WTC11 (cell line): ENCODE results near the gene NKAIN4. TPM values are rescaled to one million over a fixed set of nuclear protein-coding genes. Genes with fewer than 3 reads are reported as not detected.

ENCODE experiments used
- ATAC-seq: fragments of 200-7000 bp; cut with Tn5 transposase; 2 replicates; pipeline ENCODE4 v1.10.0; 2021; ENCODE audit warnings: mild to moderate bottlenecking, moderate library complexity
- CTCF ChIA-PET: fragments of 300-600 bp; sonication (Branson Sonifier 250); formaldehyde crosslinking; loops from one replicate; lab custom pipeline; 2021; ENCODE audit warnings: antibody characterized with exemption; lab: Charles Lee
- POLR2A ChIA-PET: fragments of 350-600 bp; sonication (Branson Sonifier 250); formaldehyde crosslinking; loops from one replicate; lab custom pipeline; 2021; ENCODE audit warnings: antibody characterized with exemption; lab: Charles Lee
- DNase-seq: peaks from one replicate; pipeline ENCODE4 v3.0.0; 2021; ENCODE audit warnings: low spot score
- H3K27ac Mint-ChIP-seq: 2 replicates; pipeline ENCODE4 v1.8.0; 2021; ENCODE audit warnings: mixed read lengths
- H3K27me3 Mint-ChIP-seq: 2 replicates; pipeline ENCODE4 v1.8.0; 2021; ENCODE audit warnings: low read depth, mild to moderate bottlenecking, moderate library complexity, mixed read lengths
- H3K36me3 Mint-ChIP-seq: 2 replicates; pipeline ENCODE4 v1.8.0; 2021; ENCODE audit warnings: mixed read lengths
- H3K4me1 Mint-ChIP-seq: 2 replicates; pipeline ENCODE4 v1.8.0; 2022; ENCODE audit warnings: mixed read lengths
- H3K4me3 Mint-ChIP-seq: 2 replicates; pipeline ENCODE4 v1.8.0; 2021; ENCODE audit warnings: mild to moderate bottlenecking, moderate library complexity, mixed read lengths
- H3K9me3 Mint-ChIP-seq: 2 replicates; pipeline ENCODE4 v1.8.0; 2021; ENCODE audit warnings: mixed read lengths
- ETV6 ChIP-seq: sonication (generic); formaldehyde crosslinking; IDR thresholded peaks from 2 replicates; pipeline ENCODE4 v1.8.1; 2022; ENCODE audit warnings: mild to moderate bottlenecking, missing genetic modification reagents
- FOXJ3 ChIP-seq: sonication (generic); formaldehyde crosslinking; IDR thresholded peaks from 2 replicates; pipeline ENCODE4 v1.9.0; 2021; ENCODE audit warnings: missing genetic modification reagents, mild to moderate bottlenecking, borderline replicate concordance
- GABPB1 ChIP-seq: sonication (generic); formaldehyde crosslinking; IDR thresholded peaks from 2 replicates; pipeline ENCODE4 v1.8.1; 2023; ENCODE audit warnings: mild to moderate bottlenecking, missing genetic modification reagents
- NFE2L1 ChIP-seq: sonication (generic); formaldehyde crosslinking; IDR thresholded peaks from 2 replicates; pipeline ENCODE4 v1.8.1; 2023; ENCODE audit warnings: missing genetic modification reagents
- NFYB ChIP-seq: sonication (generic); formaldehyde crosslinking; conservative IDR thresholded peaks from 2 replicates; pipeline ENCODE4 v1.8.0; 2022; ENCODE audit warnings: low read depth, missing genetic modification reagents
- NR3C1 ChIP-seq: sonication (generic); formaldehyde crosslinking; conservative IDR thresholded peaks from 2 replicates; pipeline ENCODE4 v1.8.1; 2023; ENCODE audit warnings: low read depth, mild to moderate bottlenecking, missing genetic modification reagents
- RELA ChIP-seq: sonication (generic); formaldehyde crosslinking; IDR thresholded peaks from 2 replicates; pipeline ENCODE4 v1.8.1; 2022; ENCODE audit warnings: missing genetic modification reagents, mild to moderate bottlenecking, borderline replicate concordance
- SMAD3 ChIP-seq: sonication (generic); formaldehyde crosslinking; IDR thresholded peaks from 2 replicates; pipeline ENCODE4 v1.8.0; 2022; ENCODE audit warnings: missing genetic modification reagents, mild to moderate bottlenecking, borderline replicate concordance
- SOX15 ChIP-seq: fragments of 250-450 bp; sonication (Bioruptor Pico); IDR thresholded peaks from 2 replicates; pipeline ENCODE4 v1.9.0; 2021; ENCODE audit warnings: mild to moderate bottlenecking
- ZNF219 ChIP-seq: sonication (generic); formaldehyde crosslinking; IDR thresholded peaks from 2 replicates; pipeline ENCODE4 v1.8.0; 2023; ENCODE audit warnings: missing genetic modification reagents, mild to moderate bottlenecking, borderline replicate concordance
- ZNF416 ChIP-seq: fragments of 250-450 bp; sonication (Bioruptor Pico); IDR thresholded peaks from 2 replicates; pipeline ENCODE4 v1.9.0; 2021; ENCODE audit warnings: mild to moderate bottlenecking, inconsistent platforms
- total RNA-seq: library from RNA; stranded (reverse); gene quantifications from 3 replicates; pipeline ENCODE4 v1.2.3, GENCODE V29; 2021
- TF ChIP-seq, protein P1 (sequence below): sonication (generic); formaldehyde crosslinking; IDR thresholded peaks from 2 replicates; pipeline ENCODE4 v1.8.1; 2022; ENCODE audit warnings: mild to moderate bottlenecking, moderate library complexity, missing genetic modification reagents
- TF ChIP-seq, protein P2 (sequence below): fragments of 250-450 bp; sonication (Bioruptor Pico); IDR thresholded peaks from 2 replicates; pipeline ENCODE4 v1.9.0; 2021; ENCODE audit warnings: mild to moderate bottlenecking
- TF ChIP-seq, protein P3 (sequence below): sonication (generic); formaldehyde crosslinking; IDR thresholded peaks from 2 replicates; pipeline ENCODE4 v1.8.0; 2022; ENCODE audit warnings: mild to moderate bottlenecking, missing genetic modification reagents
- TF ChIP-seq, protein P4 (sequence below): sonication (generic); formaldehyde crosslinking; IDR thresholded peaks from 2 replicates; pipeline ENCODE4 v1.8.1; 2023; ENCODE audit warnings: mild to moderate bottlenecking, missing genetic modification reagents, borderline replicate concordance
- TF ChIP-seq, protein P5 (sequence below): sonication (generic); formaldehyde crosslinking; IDR thresholded peaks from 2 replicates; pipeline ENCODE4 v1.8.1; 2022; ENCODE audit warnings: mild to moderate bottlenecking, missing genetic modification reagents, moderate library complexity, borderline replicate concordance
- TF ChIP-seq, protein P6 (sequence below): sonication (generic); formaldehyde crosslinking; IDR thresholded peaks from 2 replicates; pipeline ENCODE4 v1.8.1; 2022; ENCODE audit warnings: low read depth, mild to moderate bottlenecking, moderate library complexity, missing genetic modification reagents, borderline replicate concordance
- TF ChIP-seq, protein P7 (sequence below): fragments of 250-450 bp; sonication (Bioruptor Pico); IDR thresholded peaks from 2 replicates; pipeline ENCODE4 v1.8.0; 2021; ENCODE audit warnings: mild to moderate bottlenecking

NKAIN4 gene
- total RNA-seq, 1 experiment from 2014 or later = 7.2 TPM

DNA sequence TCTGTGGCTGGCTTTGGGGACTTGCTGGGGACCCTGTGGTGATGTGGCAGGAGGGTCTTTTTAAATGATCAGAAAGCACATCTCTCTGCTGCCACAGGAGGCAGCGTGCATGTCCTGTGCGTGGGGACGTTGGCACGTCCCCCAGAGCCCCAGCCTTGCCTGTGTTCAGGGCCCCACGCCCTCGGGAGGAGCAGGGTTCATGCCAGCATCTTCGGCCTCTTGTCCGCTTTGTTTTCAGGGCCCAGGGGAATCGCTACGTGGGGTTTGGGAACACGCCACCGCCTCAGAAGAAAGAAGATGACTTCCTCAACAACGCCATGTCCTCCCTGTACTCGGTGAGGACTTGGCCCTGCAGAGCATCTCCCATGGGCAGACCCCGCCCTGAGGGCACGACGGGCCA, 24.4 kb upstream of the NKAIN4 start:
- ATAC-seq (no peak), DNase-seq (no peak)
- TF ChIP-seq ZNF416 (CRISPR knock-in tag) = no peak
- TF ChIP-seq, protein P1, sequence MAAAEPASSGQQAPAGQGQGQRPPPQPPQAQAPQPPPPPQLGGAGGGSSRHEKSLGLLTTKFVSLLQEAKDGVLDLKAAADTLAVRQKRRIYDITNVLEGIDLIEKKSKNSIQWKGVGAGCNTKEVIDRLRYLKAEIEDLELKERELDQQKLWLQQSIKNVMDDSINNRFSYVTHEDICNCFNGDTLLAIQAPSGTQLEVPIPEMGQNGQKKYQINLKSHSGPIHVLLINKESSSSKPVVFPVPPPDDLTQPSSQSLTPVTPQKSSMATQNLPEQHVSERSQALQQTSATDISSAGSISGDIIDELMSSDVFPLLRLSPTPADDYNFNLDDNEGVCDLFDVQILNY (CRISPR knock-in tag) = no peak
- TF ChIP-seq, protein P2, sequence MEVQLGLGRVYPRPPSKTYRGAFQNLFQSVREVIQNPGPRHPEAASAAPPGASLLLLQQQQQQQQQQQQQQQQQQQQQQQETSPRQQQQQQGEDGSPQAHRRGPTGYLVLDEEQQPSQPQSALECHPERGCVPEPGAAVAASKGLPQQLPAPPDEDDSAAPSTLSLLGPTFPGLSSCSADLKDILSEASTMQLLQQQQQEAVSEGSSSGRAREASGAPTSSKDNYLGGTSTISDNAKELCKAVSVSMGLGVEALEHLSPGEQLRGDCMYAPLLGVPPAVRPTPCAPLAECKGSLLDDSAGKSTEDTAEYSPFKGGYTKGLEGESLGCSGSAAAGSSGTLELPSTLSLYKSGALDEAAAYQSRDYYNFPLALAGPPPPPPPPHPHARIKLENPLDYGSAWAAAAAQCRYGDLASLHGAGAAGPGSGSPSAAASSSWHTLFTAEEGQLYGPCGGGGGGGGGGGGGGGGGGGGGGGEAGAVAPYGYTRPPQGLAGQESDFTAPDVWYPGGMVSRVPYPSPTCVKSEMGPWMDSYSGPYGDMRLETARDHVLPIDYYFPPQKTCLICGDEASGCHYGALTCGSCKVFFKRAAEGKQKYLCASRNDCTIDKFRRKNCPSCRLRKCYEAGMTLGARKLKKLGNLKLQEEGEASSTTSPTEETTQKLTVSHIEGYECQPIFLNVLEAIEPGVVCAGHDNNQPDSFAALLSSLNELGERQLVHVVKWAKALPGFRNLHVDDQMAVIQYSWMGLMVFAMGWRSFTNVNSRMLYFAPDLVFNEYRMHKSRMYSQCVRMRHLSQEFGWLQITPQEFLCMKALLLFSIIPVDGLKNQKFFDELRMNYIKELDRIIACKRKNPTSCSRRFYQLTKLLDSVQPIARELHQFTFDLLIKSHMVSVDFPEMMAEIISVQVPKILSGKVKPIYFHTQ (CRISPR knock-in tag) = no peak
- TF ChIP-seq GABPB1 (CRISPR knock-in tag) = no peak
- peaks cover 7% of the 10 kb centered on the region for H3K4me1 Mint-ChIP-seq
- CTCF ChIA-PET = no interaction called here
- no peak overlapping the region for H3K4me3 Mint-ChIP-seq
- no peaks in the 10 kb centered on the region for H3K27me3 Mint-ChIP-seq
- POLR2A ChIA-PET = no interaction called here
- no peaks in the 10 kb centered on the region for H3K9me3 Mint-ChIP-seq
- H3K36me3 Mint-ChIP-seq = peaks cover 25% of the 10 kb centered on the region
- no peak overlapping the region for H3K27ac Mint-ChIP-seq

DNA sequence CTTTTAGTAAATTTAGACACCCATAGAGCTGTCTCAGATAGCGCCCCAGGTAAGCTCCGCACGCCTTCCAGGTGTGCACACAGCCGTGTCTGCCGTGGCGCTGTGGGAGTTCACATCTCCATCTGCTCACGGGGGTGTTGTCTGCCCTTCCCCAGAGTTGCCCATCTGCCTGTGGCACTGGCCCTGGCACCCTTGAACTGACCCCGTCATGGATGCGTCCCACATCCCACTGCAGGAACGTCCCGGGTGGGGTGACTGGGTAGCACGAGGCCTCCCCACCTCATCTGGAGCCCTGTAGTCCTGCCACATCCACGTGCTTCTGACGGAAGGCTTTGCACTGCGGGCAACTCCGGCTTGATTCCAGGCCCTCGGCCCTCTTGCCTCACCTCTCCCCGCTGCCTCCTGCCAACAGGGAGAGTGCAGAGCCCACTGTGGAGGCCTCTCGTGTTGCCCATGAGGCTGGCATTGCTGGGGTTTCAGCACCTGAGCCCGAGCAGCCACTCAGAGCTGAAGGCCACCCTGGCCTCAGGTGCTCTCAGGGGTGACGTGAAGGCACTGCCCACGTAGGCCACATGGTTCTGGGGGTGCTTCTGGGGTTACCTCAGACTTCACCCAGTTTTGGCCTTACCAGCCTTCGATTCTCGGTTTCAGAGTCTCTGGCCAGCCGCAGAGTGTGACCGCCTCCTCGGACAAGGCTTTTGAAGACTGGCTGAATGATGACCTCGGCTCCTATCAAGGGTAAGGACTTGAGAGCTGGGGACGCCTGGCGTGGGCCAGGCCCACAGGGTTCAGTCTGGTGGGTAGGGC, 23.4 kb upstream of the NKAIN4 start:
- ChIA-PET POLR2A (no interaction called here), CTCF (interaction anchor here (1.0 to 1.1 kb wide), 2 partner anchors 18 to 47 kb away, joined by 3 to 5 read pairs; no protein-coding TSS in a partner anchor)
- DNase-seq (no peak), ATAC-seq (no peak)
- H3K27me3 Mint-ChIP-seq = no peaks in the 10 kb centered on the region
- no peak overlapping the region for H3K4me3 Mint-ChIP-seq
- no peaks in the 10 kb centered on the region for H3K9me3 Mint-ChIP-seq
- no peak overlapping the region for H3K27ac Mint-ChIP-seq
- peaks cover 9% of the 10 kb centered on the region for H3K4me1 Mint-ChIP-seq
- H3K36me3 Mint-ChIP-seq = peaks cover 27% of the 10 kb centered on the region
- TF ChIP-seq, protein P3, sequence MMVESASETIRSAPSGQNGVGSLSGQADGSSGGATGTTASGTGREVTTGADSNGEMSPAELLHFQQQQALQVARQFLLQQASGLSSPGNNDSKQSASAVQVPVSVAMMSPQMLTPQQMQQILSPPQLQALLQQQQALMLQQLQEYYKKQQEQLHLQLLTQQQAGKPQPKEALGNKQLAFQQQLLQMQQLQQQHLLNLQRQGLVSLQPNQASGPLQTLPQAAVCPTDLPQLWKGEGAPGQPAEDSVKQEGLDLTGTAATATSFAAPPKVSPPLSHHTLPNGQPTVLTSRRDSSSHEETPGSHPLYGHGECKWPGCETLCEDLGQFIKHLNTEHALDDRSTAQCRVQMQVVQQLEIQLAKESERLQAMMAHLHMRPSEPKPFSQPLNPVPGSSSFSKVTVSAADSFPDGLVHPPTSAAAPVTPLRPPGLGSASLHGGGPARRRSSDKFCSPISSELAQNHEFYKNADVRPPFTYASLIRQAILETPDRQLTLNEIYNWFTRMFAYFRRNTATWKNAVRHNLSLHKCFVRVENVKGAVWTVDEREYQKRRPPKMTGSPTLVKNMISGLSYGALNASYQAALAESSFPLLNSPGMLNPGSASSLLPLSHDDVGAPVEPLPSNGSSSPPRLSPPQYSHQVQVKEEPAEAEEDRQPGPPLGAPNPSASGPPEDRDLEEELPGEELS = no peak
- TF ChIP-seq ZNF219 (CRISPR knock-in tag) = no peak
- TF ChIP-seq, protein P4, sequence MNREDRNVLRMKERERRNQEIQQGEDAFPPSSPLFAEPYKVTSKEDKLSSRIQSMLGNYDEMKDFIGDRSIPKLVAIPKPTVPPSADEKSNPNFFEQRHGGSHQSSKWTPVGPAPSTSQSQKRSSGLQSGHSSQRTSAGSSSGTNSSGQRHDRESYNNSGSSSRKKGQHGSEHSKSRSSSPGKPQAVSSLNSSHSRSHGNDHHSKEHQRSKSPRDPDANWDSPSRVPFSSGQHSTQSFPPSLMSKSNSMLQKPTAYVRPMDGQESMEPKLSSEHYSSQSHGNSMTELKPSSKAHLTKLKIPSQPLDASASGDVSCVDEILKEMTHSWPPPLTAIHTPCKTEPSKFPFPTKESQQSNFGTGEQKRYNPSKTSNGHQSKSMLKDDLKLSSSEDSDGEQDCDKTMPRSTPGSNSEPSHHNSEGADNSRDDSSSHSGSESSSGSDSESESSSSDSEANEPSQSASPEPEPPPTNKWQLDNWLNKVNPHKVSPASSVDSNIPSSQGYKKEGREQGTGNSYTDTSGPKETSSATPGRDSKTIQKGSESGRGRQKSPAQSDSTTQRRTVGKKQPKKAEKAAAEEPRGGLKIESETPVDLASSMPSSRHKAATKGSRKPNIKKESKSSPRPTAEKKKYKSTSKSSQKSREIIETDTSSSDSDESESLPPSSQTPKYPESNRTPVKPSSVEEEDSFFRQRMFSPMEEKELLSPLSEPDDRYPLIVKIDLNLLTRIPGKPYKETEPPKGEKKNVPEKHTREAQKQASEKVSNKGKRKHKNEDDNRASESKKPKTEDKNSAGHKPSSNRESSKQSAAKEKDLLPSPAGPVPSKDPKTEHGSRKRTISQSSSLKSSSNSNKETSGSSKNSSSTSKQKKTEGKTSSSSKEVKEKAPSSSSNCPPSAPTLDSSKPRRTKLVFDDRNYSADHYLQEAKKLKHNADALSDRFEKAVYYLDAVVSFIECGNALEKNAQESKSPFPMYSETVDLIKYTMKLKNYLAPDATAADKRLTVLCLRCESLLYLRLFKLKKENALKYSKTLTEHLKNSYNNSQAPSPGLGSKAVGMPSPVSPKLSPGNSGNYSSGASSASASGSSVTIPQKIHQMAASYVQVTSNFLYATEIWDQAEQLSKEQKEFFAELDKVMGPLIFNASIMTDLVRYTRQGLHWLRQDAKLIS = no peak
- TF ChIP-seq NFYB = no peak
- TF ChIP-seq, protein P5, sequence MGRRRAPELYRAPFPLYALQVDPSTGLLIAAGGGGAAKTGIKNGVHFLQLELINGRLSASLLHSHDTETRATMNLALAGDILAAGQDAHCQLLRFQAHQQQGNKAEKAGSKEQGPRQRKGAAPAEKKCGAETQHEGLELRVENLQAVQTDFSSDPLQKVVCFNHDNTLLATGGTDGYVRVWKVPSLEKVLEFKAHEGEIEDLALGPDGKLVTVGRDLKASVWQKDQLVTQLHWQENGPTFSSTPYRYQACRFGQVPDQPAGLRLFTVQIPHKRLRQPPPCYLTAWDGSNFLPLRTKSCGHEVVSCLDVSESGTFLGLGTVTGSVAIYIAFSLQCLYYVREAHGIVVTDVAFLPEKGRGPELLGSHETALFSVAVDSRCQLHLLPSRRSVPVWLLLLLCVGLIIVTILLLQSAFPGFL (CRISPR knock-in tag) = no peak
- TF ChIP-seq ETV6 (CRISPR knock-in tag) = no peak
- TF ChIP-seq SOX15 (CRISPR knock-in tag) = no peak
- TF ChIP-seq, protein P6, sequence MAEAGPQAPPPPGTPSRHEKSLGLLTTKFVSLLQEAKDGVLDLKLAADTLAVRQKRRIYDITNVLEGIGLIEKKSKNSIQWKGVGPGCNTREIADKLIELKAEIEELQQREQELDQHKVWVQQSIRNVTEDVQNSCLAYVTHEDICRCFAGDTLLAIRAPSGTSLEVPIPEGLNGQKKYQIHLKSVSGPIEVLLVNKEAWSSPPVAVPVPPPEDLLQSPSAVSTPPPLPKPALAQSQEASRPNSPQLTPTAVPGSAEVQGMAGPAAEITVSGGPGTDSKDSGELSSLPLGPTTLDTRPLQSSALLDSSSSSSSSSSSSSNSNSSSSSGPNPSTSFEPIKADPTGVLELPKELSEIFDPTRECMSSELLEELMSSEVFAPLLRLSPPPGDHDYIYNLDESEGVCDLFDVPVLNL = no peak
- no peak for TF ChIP-seq FOXJ3 (CRISPR knock-in tag)
- TF ChIP-seq SMAD3 (CRISPR knock-in tag) = no peak
- no peak for TF ChIP-seq NFE2L1 (CRISPR knock-in tag)
- no peak for TF ChIP-seq RELA (CRISPR knock-in tag)
- TF ChIP-seq NR3C1 (CRISPR knock-in tag) = no peak
- TF ChIP-seq, protein P7, sequence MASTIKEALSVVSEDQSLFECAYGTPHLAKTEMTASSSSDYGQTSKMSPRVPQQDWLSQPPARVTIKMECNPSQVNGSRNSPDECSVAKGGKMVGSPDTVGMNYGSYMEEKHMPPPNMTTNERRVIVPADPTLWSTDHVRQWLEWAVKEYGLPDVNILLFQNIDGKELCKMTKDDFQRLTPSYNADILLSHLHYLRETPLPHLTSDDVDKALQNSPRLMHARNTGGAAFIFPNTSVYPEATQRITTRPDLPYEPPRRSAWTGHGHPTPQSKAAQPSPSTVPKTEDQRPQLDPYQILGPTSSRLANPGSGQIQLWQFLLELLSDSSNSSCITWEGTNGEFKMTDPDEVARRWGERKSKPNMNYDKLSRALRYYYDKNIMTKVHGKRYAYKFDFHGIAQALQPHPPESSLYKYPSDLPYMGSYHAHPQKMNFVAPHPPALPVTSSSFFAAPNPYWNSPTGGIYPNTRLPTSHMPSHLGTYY = no peak
